Measurements from ENCODE around the gene MPP2. TPM values are rescaled to one million over a fixed set of nuclear protein-coding genes. Genes with fewer than 3 reads are reported as not detected.

MPP2 gene
- total and polyA plus RNA-seq, 4 donors, result 0.05 to 0.25 (median 0.09) TPM

DNA sequence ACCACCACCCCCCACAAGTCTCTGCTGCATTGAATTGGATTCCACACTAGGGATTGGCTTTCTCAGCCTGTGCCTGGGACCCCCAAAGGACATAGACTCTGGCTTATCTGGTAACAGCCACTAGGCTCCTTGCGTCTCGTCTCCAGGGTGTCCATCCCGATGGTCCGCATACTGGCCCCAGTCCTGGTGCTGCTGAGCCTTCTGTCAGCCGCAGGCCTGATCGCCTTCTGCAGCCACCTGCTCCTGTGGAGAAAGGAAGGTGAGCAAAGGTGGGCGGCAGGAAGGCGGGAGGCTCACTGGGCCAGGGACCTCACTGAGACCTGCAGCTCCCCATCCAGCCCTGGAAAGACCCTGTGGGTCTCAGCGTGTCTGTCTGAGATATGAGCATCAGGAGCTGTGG is 52.3 kb downstream of the MPP2 start:
- no peak overlapping the region for H3K4me3 ChIP-seq (ENCODE audit: low read depth in 1 of 3, low read length in 3 of 3)
- H3K27ac ChIP-seq (ENCODE audit: low read depth in 1 of 2, low read length in 2 of 2), result no peak overlapping the region
- H3K36me3 ChIP-seq (ENCODE audit: control insufficient read depth in 4 of 4, insufficient read depth in 3 of 4, low read depth in 1 of 4, low read length in 3 of 4), result no peaks in the 10 kb centered on the region
- H3K4me1 ChIP-seq (ENCODE audit: control insufficient read depth in 4 of 4, insufficient read depth in 4 of 4, low read length in 3 of 4), result no peaks in the 10 kb centered on the region
- H3K27me3 ChIP-seq (ENCODE audit: control insufficient read depth in 4 of 4, insufficient read depth in 4 of 4, low read length in 3 of 4), result no peaks in the 10 kb centered on the region
- 89% methylated on average over 9 of the region's 9 CpGs for WGBS
- TF ChIP-seq, protein P1, sequence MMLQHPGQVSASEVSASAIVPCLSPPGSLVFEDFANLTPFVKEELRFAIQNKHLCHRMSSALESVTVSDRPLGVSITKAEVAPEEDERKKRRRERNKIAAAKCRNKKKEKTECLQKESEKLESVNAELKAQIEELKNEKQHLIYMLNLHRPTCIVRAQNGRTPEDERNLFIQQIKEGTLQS (IDR thresholded peaks at IDR 0.05), result no peak
- TF ChIP-seq FOXA1 (IDR thresholded peaks at IDR 0.05) (no peak), HNF4A (conservative IDR thresholded peaks at IDR 0.05) (no peak), TAF1 (conservative IDR thresholded peaks at IDR 0.05) (no peak), RAD21 (IDR thresholded peaks at IDR 0.05) (no peak), RXRA (IDR thresholded peaks at IDR 0.05) (no peak), EGR1 (IDR thresholded peaks at IDR 0.05; ENCODE audit: low read depth in 2 of 2) (no peak), YY1 (IDR thresholded peaks at IDR 0.05) (no peak), JUND (IDR thresholded peaks at IDR 0.05) (no peak), HNF4G (IDR thresholded peaks at IDR 0.05) (no peak), FOXA2 (IDR thresholded peaks at IDR 0.05) (no peak), GABPA (IDR thresholded peaks at IDR 0.05 in 1 of 2, conservative IDR thresholded peaks at IDR 0.05 in 1 of 2) (no peak), NR2F2 (IDR thresholded peaks at IDR 0.05) (no peak)
- TF ChIP-seq, protein P2, sequence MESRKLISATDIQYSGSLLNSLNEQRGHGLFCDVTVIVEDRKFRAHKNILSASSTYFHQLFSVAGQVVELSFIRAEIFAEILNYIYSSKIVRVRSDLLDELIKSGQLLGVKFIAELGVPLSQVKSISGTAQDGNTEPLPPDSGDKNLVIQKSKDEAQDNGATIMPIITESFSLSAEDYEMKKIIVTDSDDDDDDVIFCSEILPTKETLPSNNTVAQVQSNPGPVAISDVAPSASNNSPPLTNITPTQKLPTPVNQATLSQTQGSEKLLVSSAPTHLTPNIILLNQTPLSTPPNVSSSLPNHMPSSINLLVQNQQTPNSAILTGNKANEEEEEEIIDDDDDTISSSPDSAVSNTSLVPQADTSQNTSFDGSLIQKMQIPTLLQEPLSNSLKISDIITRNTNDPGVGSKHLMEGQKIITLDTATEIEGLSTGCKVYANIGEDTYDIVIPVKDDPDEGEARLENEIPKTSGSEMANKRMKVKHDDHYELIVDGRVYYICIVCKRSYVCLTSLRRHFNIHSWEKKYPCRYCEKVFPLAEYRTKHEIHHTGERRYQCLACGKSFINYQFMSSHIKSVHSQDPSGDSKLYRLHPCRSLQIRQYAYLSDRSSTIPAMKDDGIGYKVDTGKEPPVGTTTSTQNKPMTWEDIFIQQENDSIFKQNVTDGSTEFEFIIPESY (IDR thresholded peaks at IDR 0.05), result no peak
- TF ChIP-seq, protein P3, sequence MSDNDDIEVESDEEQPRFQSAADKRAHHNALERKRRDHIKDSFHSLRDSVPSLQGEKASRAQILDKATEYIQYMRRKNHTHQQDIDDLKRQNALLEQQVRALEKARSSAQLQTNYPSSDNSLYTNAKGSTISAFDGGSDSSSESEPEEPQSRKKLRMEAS (IDR thresholded peaks at IDR 0.05), result no peak
- TF ChIP-seq, protein P4, sequence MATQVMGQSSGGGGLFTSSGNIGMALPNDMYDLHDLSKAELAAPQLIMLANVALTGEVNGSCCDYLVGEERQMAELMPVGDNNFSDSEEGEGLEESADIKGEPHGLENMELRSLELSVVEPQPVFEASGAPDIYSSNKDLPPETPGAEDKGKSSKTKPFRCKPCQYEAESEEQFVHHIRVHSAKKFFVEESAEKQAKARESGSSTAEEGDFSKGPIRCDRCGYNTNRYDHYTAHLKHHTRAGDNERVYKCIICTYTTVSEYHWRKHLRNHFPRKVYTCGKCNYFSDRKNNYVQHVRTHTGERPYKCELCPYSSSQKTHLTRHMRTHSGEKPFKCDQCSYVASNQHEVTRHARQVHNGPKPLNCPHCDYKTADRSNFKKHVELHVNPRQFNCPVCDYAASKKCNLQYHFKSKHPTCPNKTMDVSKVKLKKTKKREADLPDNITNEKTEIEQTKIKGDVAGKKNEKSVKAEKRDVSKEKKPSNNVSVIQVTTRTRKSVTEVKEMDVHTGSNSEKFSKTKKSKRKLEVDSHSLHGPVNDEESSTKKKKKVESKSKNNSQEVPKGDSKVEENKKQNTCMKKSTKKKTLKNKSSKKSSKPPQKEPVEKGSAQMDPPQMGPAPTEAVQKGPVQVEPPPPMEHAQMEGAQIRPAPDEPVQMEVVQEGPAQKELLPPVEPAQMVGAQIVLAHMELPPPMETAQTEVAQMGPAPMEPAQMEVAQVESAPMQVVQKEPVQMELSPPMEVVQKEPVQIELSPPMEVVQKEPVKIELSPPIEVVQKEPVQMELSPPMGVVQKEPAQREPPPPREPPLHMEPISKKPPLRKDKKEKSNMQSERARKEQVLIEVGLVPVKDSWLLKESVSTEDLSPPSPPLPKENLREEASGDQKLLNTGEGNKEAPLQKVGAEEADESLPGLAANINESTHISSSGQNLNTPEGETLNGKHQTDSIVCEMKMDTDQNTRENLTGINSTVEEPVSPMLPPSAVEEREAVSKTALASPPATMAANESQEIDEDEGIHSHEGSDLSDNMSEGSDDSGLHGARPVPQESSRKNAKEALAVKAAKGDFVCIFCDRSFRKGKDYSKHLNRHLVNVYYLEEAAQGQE (IDR thresholded peaks at IDR 0.05), result no peak
- TF ChIP-seq, protein P5, sequence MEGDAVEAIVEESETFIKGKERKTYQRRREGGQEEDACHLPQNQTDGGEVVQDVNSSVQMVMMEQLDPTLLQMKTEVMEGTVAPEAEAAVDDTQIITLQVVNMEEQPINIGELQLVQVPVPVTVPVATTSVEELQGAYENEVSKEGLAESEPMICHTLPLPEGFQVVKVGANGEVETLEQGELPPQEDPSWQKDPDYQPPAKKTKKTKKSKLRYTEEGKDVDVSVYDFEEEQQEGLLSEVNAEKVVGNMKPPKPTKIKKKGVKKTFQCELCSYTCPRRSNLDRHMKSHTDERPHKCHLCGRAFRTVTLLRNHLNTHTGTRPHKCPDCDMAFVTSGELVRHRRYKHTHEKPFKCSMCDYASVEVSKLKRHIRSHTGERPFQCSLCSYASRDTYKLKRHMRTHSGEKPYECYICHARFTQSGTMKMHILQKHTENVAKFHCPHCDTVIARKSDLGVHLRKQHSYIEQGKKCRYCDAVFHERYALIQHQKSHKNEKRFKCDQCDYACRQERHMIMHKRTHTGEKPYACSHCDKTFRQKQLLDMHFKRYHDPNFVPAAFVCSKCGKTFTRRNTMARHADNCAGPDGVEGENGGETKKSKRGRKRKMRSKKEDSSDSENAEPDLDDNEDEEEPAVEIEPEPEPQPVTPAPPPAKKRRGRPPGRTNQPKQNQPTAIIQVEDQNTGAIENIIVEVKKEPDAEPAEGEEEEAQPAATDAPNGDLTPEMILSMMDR (IDR thresholded peaks at IDR 0.05; ENCODE audit: low read depth, low read length, missing input control), result no peak
- no peak overlapping the region for H3K9ac ChIP-seq (ENCODE audit: low read depth in 1 of 2, low read length in 2 of 2)
- H3K9me3 ChIP-seq (ENCODE audit: control insufficient read depth in 4 of 4, low read length in 3 of 4), result no peaks in the 10 kb centered on the region
- no peak for DNase-seq (ENCODE audit: low spot score)

DNA sequence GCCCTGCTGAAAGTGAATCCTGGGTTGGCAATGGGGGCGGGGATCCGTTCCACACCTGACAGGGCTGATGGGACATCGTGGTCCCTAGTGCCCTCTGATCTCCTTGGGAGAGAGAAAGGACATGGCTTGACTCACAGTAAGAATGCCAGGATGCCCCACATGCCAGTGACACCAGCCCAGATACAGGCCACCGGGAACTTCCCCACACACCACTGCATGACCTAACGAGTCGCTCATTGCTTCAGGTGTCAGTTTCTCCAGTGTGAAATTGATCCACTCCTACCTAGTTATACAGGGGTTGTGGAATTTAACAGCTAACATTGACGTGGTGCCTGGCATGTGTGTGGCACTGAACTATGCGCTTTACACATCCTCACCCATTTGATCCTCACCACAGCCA is 52.8 kb downstream of the MPP2 start:
- Histone ChIP-seq H3K9me3 (ENCODE audit: control insufficient read depth in 4 of 4, low read length in 3 of 4) (no peaks in the 10 kb centered on the region), H3K4me1 (ENCODE audit: control insufficient read depth in 4 of 4, insufficient read depth in 4 of 4, low read length in 3 of 4) (no peaks in the 10 kb centered on the region), H3K36me3 (ENCODE audit: control insufficient read depth in 4 of 4, insufficient read depth in 3 of 4, low read depth in 1 of 4, low read length in 3 of 4) (no peaks in the 10 kb centered on the region), H3K27ac (ENCODE audit: low read depth in 1 of 2, low read length in 2 of 2) (no peak overlapping the region), H3K4me3 (ENCODE audit: low read depth in 1 of 3, low read length in 3 of 3) (no peak overlapping the region), H3K27me3 (ENCODE audit: control insufficient read depth in 4 of 4, insufficient read depth in 4 of 4, low read length in 3 of 4) (no peaks in the 10 kb centered on the region), H3K9ac (ENCODE audit: low read depth in 1 of 2, low read length in 2 of 2) (no peak overlapping the region)
- no peak for DNase-seq (ENCODE audit: low spot score)
- 78% methylated on average over 8 of the region's 8 CpGs for WGBS
- TF ChIP-seq YY1 (IDR thresholded peaks at IDR 0.05), result no peak
- TF ChIP-seq, protein P2 (IDR thresholded peaks at IDR 0.05), result no peak
- TF ChIP-seq, protein P3 (IDR thresholded peaks at IDR 0.05), result no peak
- TF ChIP-seq RXRA (IDR thresholded peaks at IDR 0.05), result no peak

Data from liver (tissue), 9 donors.